GM23248 (cell line): Measurements from ENCODE around the gene KCNMA1. TPM values are rescaled to one million over a fixed set of nuclear protein-coding genes. Genes with fewer than 3 reads are reported as not detected.

ENCODE experiments used
- DNase-seq: peaks from one replicate; pipeline ENCODE4 v3.0.0-alpha.2; 2015
- H2AFZ ChIP-seq: fragments of 200-600 bp; sonication (generic); 2 replicates; pipeline ENCODE4 v1.6.1; 2016; ENCODE audit warnings: antibody characterized with exemption
- H3F3A ChIP-seq: fragments of 200-600 bp; sonication (generic); 2 replicates; pipeline ENCODE4 v1.6.1; 2016; ENCODE audit warnings: mild to moderate bottlenecking, antibody characterized with exemption, mixed run types; ENCODE audit not compliant: insufficient read depth
- H3K27ac ChIP-seq: fragments of 200-600 bp; sonication (generic); 2 replicates; pipeline ENCODE4 v1.5.1; 2016; ENCODE audit warnings: mild to moderate bottlenecking
- H3K27me3 ChIP-seq: fragments of 200-600 bp; sonication (generic); replicated peaks from 2 replicates; pipeline ENCODE4 v1.6.1; 2016; ENCODE audit warnings: mild to moderate bottlenecking; ENCODE audit not compliant: insufficient read depth
- H3K36me3 ChIP-seq: fragments of 200-600 bp; sonication (generic); 2 replicates; pipeline ENCODE4 v1.6.1; 2016; ENCODE audit warnings: low read depth, mild to moderate bottlenecking
- H3K4me1 ChIP-seq: fragments of 200-600 bp; sonication (generic); 2 replicates; pipeline ENCODE4 v1.6.1; 2016; ENCODE audit warnings: mild to moderate bottlenecking; ENCODE audit not compliant: insufficient read depth
- H3K4me2 ChIP-seq: fragments of 200-600 bp; sonication (generic); one replicate; pipeline ENCODE4 v1.6.1; 2016; ENCODE audit warnings: mild to moderate bottlenecking; ENCODE audit not compliant: unreplicated experiment
- H3K4me3 ChIP-seq: fragments of 200-600 bp; sonication (generic); 2 replicates; pipeline ENCODE4 v1.5.1; 2016; ENCODE audit warnings: mild to moderate bottlenecking
- H3K79me2 ChIP-seq: fragments of 200-600 bp; sonication (generic); 2 replicates; pipeline ENCODE4 v1.6.1; 2016; ENCODE audit warnings: mild to moderate bottlenecking; ENCODE audit not compliant: insufficient read depth
- H3K9ac ChIP-seq: fragments of 200-600 bp; sonication (generic); 2 replicates; pipeline ENCODE4 v1.6.1; 2016; ENCODE audit warnings: mild to moderate bottlenecking
- H3K9me2 ChIP-seq: fragments of 200-600 bp; sonication (generic); 2 replicates; pipeline ENCODE4 v1.6.1; 2016; ENCODE audit warnings: mixed run types, mild to moderate bottlenecking, moderate library complexity; ENCODE audit not compliant: insufficient read depth
- H3K9me3 ChIP-seq: fragments of 200-600 bp; sonication (generic); one replicate; pipeline ENCODE4 v1.6.1; 2017; ENCODE audit warnings: low read depth
- H4K20me1 ChIP-seq: fragments of 200-600 bp; sonication (generic); 2 replicates; pipeline ENCODE4 v1.6.0; 2016; ENCODE audit not compliant: insufficient read depth
- EZH2 ChIP-seq: fragments of 200-600 bp; sonication (generic); IDR thresholded peaks from 2 replicates; pipeline ENCODE4 v1.6.1; 2018; ENCODE audit warnings: antibody characterized with exemption, mild to moderate bottlenecking; ENCODE audit not compliant: insufficient read depth, poor library complexity, severe bottlenecking
- EZH2phosphoT487 ChIP-seq: fragments of 200-600 bp; sonication (generic); IDR thresholded peaks from 2 replicates; pipeline ENCODE4 v1.6.1; 2018; ENCODE audit warnings: antibody characterized with exemption, moderate library complexity, mild to moderate bottlenecking, low read depth; ENCODE audit not compliant: insufficient read depth
- WGBS, 2 experiments: methylation state at CpG; one replicate each; pipeline ENCODE4 v1.1.6; 2015 to 2017; ENCODE audit warnings: low lambda C conversion rate in 2 of 2, low coverage in 1 of 2; ENCODE audit errors: missing lambda C conversion rate in 2 of 2; 5-methylcytosine and 5-hydroxymethylcytosine counted together
- in situ Hi-C: fragments of 300-500 bp; cut with MboI; formaldehyde crosslinking; loops from 2 replicates; pipeline ENCODE4 v1.15.0; 2020
- polyA plus RNA-seq: library from polyadenylated mRNA; unstranded; fragments of >200 nt; fragmentation: Nextera tagmentation; extraction: Ambion mirVana; gene quantifications from 2 replicates; pipeline ENCODE4 v1.2.1, GENCODE V29; 2016
- total RNA-seq: library from RNA; depleted of rRNA; stranded (reverse); fragments of >200 nt; shearing (Covaris generic); gene quantifications from 2 replicates; pipeline ENCODE4 v1.2.3, GENCODE V29; 2014

KCNMA1 gene
- total and polyA plus RNA-seq, 2 experiments from 2014 or later = 14.2 to 25.1 TPM

DNA sequence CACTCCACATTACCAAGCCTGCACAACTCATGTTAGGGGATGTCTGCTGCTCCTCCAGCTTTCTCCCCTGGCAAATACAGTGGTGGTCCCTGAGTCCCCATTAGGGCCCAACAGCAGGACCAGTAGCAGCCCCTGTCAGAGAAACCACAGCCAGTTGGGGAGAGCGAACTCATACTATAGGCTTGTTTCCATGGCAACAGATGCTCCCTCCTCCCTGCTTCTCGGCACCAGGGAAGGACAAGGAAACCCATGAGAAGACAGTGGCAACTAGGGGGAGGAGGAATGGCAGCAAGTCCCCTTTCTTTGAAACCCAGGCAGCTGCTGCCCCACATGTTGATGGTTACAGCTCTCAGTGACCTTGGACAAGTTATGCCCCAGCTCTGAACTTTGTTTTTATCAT lies 326.4 kb downstream of the KCNMA1 start:
- 94 to 100% methylated on average over 2 of the region's 2 CpGs for WGBS, 2 experiments
- in situ Hi-C loops = no loop called here

DNA sequence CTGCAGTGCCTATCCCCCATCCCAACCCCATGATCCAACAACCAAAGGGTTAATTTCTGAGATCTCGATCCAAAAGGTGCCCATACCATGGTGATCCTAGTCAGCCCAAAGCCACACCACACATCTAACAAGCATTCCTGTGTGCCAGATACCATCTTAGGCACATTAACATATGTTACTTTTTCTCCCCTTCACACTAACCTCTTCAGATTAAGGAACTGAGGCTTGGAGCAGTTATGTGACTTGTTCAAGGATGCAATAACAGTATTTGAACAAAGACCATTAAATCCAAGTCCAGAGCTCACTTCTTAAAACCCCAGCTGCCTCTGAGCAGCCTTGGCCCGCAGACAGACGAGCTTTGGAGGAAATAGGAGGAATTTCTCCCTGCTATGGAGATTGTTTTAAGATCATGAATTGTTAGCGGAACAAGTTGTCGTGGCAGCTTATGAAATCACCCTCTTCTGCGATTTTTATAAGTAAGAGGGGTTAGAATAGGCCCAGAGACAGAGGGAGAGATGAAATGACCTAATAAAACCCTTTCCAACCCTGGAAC lies 327.2 kb downstream of the KCNMA1 start:
- Histone ChIP-seq H3K27me3 (no peaks in the 10 kb centered on the region), H4K20me1 (no peaks in the 10 kb centered on the region), H3K4me2 (no peak overlapping the region), H3K9me2 (no peaks in the 10 kb centered on the region), H3K4me3 (no peak overlapping the region), H3K9me3 (no peaks in the 10 kb centered on the region), H3K27ac (no peak overlapping the region), H3K9ac (no peak overlapping the region), H3F3A (peaks cover 8% of the 10 kb centered on the region; the same call in 1 of the 2 replicates), H3K79me2 (no peaks in the 10 kb centered on the region), H2AFZ (no peak overlapping the region), H3K36me3 (no peaks in the 10 kb centered on the region), H3K4me1 (peaks cover 12% of the 10 kb centered on the region)
- WGBS, 2 experiments = 59 to 61% methylated on average over 6 of the region's 6 CpGs
- no peak for TF ChIP-seq EZH2phosphoT487
- TF ChIP-seq EZH2 = no peak
- DNase-seq = no peak
- in situ Hi-C loops = no loop called here

More for the DNA sequence above, 326.4 kb downstream of the KCNMA1 start:
- Histone ChIP-seq H3K4me1 (peaks cover 6% of the 10 kb centered on the region), H3K9ac (no peak overlapping the region), H2AFZ (no peak overlapping the region), H3K27ac (no peak overlapping the region), H3K79me2 (no peaks in the 10 kb centered on the region), H3K9me3 (no peaks in the 10 kb centered on the region), H3K36me3 (no peaks in the 10 kb centered on the region), H3K9me2 (no peaks in the 10 kb centered on the region), H3F3A (peaks cover 5% of the 10 kb centered on the region; the same call in 1 of the 2 replicates), H3K4me3 (no peak overlapping the region), H4K20me1 (no peaks in the 10 kb centered on the region), H3K27me3 (no peaks in the 10 kb centered on the region), H3K4me2 (no peak overlapping the region)
- DNase-seq = no peak
- no peak for TF ChIP-seq EZH2phosphoT487

- Histone ChIP-seq H3K4me2 (no peak overlapping the region), H4K20me1 (no peaks in the 10 kb centered on the region), H3K9me2 (no peaks in the 10 kb centered on the region), H2AFZ (no peak overlapping the region), H3K9ac (no peak overlapping the region), H3K4me3 (no peak overlapping the region), H3K9me3 (no peaks in the 10 kb centered on the region), H3F3A (peaks cover 8% of the 10 kb centered on the region; the same call in 1 of the 2 replicates), H3K27me3 (no peaks in the 10 kb centered on the region), H3K4me1 (peaks cover 12% of the 10 kb centered on the region), H3K27ac (no peak overlapping the region), H3K79me2 (no peaks in the 10 kb centered on the region), H3K36me3 (no peaks in the 10 kb centered on the region)
- no peak for TF ChIP-seq EZH2
- TF ChIP-seq EZH2phosphoT487 = no peak
- WGBS, 2 experiments = 15 to 17% methylated on average over 2 of the region's 2 CpGs
- no peak for DNase-seq
- in situ Hi-C loops = no loop called here
These were observed 328.1 kb downstream of the KCNMA1 start for GRCh38 chr10:77309509-77309908.

DNA sequence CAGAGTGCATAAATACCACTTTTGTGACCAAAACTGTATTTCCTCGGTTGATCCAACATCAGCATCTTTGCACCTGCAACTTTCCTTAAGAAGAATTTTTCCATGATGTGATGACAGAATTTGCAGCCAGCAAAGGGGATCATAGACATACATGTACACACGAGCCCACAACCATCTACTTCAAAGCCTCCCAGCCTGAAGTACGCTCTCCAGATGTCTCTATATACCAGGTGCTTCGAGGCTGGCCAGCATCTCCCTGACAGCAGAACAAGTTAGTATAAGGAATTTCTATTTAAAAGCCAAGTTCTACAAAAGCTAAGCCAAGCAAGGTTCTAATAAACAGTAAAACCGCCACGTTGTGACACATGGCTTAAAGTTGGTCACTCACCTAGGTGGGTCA lies 328.5 kb downstream of the KCNMA1 start:
- no peak overlapping the region for H3K9ac ChIP-seq
- H3F3A ChIP-seq = peaks cover 8% of the 10 kb centered on the region; the same call in 1 of the 2 replicates
- H3K4me1 ChIP-seq = peaks cover 12% of the 10 kb centered on the region
- H3K4me2 ChIP-seq = no peak overlapping the region
- no peak overlapping the region for H2AFZ ChIP-seq
- H3K27me3 ChIP-seq = no peaks in the 10 kb centered on the region
- no peak overlapping the region for H3K27ac ChIP-seq
- no peaks in the 10 kb centered on the region for H3K9me3 ChIP-seq
- H3K9me2 ChIP-seq = no peaks in the 10 kb centered on the region
- no peaks in the 10 kb centered on the region for H4K20me1 ChIP-seq
- no peak for DNase-seq
- TF ChIP-seq EZH2 = no peak
- TF ChIP-seq EZH2phosphoT487 = no peak
- H3K79me2 ChIP-seq = no peaks in the 10 kb centered on the region
- in situ Hi-C loops = no loop called here
- H3K36me3 ChIP-seq = no peaks in the 10 kb centered on the region
- no peak overlapping the region for H3K4me3 ChIP-seq
- WGBS, 2 experiments = 39 to 43% methylated on average over 6 of the region's 6 CpGs
